AG04450 (cell line): Measurements from ENCODE around the gene ST6GAL2. TPM values are rescaled to one million over a fixed set of nuclear protein-coding genes. Genes with fewer than 3 reads are reported as not detected.

Experiments used
- CTCF ChIA-PET: fragments of 300-600, 350-600 bp; formaldehyde crosslinking; extraction: SDS; loops from one replicate; lab custom pipeline; 2022; ENCODE audit warnings: antibody characterized with exemption, inconsistent platforms; lab: Charles Lee
- POLR2A ChIA-PET: fragments of 350-600 bp; formaldehyde crosslinking; extraction: SDS; loops from one replicate; lab custom pipeline; 2021; ENCODE audit warnings: antibody characterized with exemption, inconsistent platforms; lab: Yijun Ruan, JAX
- DNase-seq: peaks from one replicate; pipeline ENCODE4 v3.0.0-alpha.2; 2011; ENCODE audit warnings: low read depth, low spot score
- H3K27ac ChIP-seq: one replicate; pipeline ENCODE4 v1.5.1; 2012; ENCODE audit warnings: low read depth, low read length, control low read depth
- H3K27me3 ChIP-seq: one replicate; pipeline ENCODE4 v1.6.0; 2012; ENCODE audit warnings: low read length; ENCODE audit not compliant: control insufficient read depth, insufficient read depth
- H3K4me3 ChIP-seq: 2 replicates; pipeline ENCODE4 v1.5.1; 2011; ENCODE audit warnings: mild to moderate bottlenecking, low read depth, low read length, control low read depth
- H3K9me3 ChIP-seq: 2 replicates; pipeline ENCODE4 v1.5.1; 2012; ENCODE audit warnings: low read length; ENCODE audit not compliant: control insufficient read depth, insufficient read depth
- polyA plus RNA-seq: library from polyadenylated mRNA; depleted of rRNA; stranded (reverse); fragments of >200 nt; gene quantifications from 2 replicates; pipeline ENCODE4 v1.2.3, GENCODE V29; 2011
- TF ChIP-seq, protein P1 (sequence below): IDR thresholded peaks from 2 replicates; pipeline ENCODE4 v1.5.1; 2011; ENCODE audit warnings: low read depth, low read length, control low read depth, inconsistent platforms

The ST6GAL2 gene
- polyA plus RNA-seq, 1 experiment = 0.06 TPM

DNA sequence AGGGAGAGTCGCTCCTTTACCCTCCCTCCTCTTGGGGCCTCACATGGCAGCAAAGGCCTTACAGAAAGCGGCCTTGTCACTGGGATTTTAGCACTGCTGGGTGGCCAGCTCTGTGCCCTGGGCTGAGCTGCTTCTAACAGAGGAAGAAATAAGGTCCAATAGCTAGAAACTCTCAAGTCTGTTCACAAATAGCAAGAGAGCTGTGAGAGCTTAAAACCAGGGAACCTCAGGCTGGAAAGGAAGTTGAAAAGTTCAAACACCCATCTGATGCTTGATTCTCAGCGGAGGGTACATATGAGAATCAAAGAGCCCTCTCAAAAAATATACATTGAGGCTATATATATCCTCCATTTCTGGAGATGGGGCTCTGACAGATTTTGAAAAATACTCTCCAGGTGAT, 54.7 kb downstream of the ST6GAL2 start:
- ChIA-PET POLR2A (no interaction called here), CTCF (no interaction called here)
- Histone ChIP-seq H3K9me3 (no peaks in the 10 kb centered on the region), H3K4me3 (no peak overlapping the region), H3K27ac (no peak overlapping the region), H3K27me3 (no peaks in the 10 kb centered on the region)
- TF ChIP-seq, protein P1, sequence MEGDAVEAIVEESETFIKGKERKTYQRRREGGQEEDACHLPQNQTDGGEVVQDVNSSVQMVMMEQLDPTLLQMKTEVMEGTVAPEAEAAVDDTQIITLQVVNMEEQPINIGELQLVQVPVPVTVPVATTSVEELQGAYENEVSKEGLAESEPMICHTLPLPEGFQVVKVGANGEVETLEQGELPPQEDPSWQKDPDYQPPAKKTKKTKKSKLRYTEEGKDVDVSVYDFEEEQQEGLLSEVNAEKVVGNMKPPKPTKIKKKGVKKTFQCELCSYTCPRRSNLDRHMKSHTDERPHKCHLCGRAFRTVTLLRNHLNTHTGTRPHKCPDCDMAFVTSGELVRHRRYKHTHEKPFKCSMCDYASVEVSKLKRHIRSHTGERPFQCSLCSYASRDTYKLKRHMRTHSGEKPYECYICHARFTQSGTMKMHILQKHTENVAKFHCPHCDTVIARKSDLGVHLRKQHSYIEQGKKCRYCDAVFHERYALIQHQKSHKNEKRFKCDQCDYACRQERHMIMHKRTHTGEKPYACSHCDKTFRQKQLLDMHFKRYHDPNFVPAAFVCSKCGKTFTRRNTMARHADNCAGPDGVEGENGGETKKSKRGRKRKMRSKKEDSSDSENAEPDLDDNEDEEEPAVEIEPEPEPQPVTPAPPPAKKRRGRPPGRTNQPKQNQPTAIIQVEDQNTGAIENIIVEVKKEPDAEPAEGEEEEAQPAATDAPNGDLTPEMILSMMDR = no peak
- no peak for DNase-seq

DNA sequence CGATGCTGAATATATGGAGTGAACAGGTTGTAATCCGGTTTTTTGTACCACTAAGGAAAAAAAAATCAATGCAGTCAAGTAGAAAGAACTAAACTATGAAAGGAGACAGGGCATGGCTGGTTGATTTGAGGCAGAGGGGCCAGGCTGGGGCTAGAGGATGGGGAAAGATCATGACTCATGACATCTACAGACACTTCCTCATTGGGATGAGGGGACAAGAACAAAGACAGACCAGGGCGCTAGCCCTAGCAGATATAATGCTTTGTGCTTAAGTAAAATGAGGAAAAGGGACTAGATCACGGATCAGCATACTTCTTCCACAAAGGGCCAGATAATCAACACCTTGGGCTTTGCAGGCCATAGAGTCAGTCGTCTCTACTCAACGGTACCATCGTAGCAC, 55.8 kb downstream of the ST6GAL2 start:
- TF ChIP-seq, protein P1 = no peak
- H3K4me3 ChIP-seq = no peak overlapping the region
- no peak overlapping the region for H3K27ac ChIP-seq
- POLR2A ChIA-PET = no interaction called here
- H3K27me3 ChIP-seq = no peaks in the 10 kb centered on the region
- no peak for DNase-seq
- CTCF ChIA-PET = no interaction called here
- H3K9me3 ChIP-seq = no peaks in the 10 kb centered on the region

DNA sequence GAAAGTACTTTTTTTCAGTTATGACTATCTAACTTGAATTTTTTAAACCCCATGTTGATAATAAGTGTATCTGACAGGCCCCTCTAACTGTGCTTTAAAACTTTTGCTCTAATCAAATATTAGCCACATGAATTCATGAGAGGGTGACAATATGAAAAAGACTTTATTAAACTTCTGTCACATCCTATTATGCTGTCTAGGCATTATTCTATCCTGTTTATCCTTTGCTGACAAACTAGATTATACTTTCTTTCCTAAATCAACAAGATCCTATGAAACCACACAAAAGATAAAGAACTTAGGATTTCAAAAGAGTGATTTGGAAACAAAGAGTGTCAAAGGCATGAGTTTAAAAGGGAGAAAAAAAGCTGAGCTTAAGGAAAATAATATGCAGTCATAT, 57.8 kb downstream of the ST6GAL2 start:
- no peak overlapping the region for H3K27ac ChIP-seq
- no peaks in the 10 kb centered on the region for H3K9me3 ChIP-seq
- ChIA-PET POLR2A (no interaction called here), CTCF (no interaction called here)
- H3K4me3 ChIP-seq = no peak overlapping the region
- TF ChIP-seq, protein P1 = no peak
- DNase-seq = no peak
- H3K27me3 ChIP-seq = no peaks in the 10 kb centered on the region

DNA sequence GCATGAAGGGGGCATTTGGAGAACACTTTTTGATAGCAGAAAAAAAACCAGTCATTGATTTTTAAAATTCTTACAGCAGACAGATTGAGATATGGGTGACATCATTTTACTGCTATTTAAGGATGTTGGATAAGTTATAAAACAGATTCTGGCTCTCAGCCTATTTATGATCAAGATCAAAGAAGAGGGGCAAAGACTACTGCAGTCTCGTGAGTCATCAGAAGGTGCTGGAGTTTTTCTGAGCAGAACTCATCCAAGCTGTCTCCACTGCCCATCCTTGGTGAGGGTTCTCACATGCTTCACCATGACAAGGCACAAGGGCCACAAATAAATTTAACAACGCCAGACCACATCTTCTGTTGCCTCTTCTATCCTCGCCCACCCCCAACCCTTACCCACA, 58.8 kb downstream of the ST6GAL2 start:
- no peak for DNase-seq
- H3K4me3 ChIP-seq = no peak overlapping the region
- ChIA-PET CTCF (no interaction called here), POLR2A (no interaction called here)
- TF ChIP-seq, protein P1 = no peak
- no peak overlapping the region for H3K27ac ChIP-seq
- H3K27me3 ChIP-seq = no peaks in the 10 kb centered on the region
- no peaks in the 10 kb centered on the region for H3K9me3 ChIP-seq

DNA sequence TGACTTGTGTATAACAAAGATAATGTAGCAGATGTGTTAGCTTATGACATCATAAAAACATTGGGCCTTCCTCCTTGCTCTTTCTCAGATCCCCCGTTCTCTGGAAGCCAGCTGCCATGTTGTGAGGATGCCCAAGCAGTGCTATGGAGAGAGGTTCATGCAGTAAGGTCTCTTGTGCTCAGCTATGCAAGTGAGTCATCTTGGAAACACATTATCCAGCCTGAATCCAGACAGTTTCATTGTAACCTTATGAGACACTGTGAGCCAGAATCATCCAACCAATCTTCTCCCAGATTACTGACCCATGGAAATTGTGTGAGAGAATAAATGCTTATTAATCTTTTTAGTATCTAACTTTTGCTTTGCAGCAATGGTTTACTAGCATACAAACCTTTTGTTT, 60.8 kb downstream of the ST6GAL2 start:
- ChIA-PET POLR2A (no interaction called here), CTCF (no interaction called here)
- no peaks in the 10 kb centered on the region for H3K9me3 ChIP-seq
- H3K4me3 ChIP-seq = no peak overlapping the region
- H3K27me3 ChIP-seq = no peaks in the 10 kb centered on the region
- TF ChIP-seq, protein P1 = no peak
- no peak for DNase-seq
- no peak overlapping the region for H3K27ac ChIP-seq
